ENCODE measurements around the gene SMPDL3A. TPM values are rescaled to one million over a fixed set of nuclear protein-coding genes. Genes with fewer than 3 reads are reported as not detected.

The SMPDL3A gene
- total RNA-seq, 4 donors from 2014 or later, result 82.5 to 111 (median 91.8) TPM

DNA sequence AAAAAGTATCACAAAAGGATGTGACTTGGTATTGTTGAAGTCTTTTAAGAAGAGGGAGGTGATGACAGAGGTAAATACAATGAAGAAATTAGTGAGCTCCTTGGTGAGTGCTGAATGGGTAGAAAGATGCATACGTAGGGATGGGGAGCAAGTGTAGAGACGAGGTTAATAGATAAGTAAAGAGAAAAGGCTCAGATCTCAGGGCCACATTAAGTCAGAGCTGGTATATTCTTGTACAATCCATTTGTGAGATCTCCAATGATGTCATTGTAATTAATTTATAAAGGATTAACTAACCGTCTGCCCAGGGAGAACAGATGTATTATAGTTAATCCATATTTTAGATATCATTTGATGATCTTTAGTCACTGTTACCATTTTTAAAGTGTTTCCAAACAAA lies 43.4 kb downstream of the SMPDL3A start:
- H3K9me3 ChIP-seq, result no peaks in the 10 kb centered on the region
- WGBS, result 81% methylated on average over 3 of the region's 3 CpGs
- no peaks in the 10 kb centered on the region for H3K27me3 ChIP-seq
- H3K4me1 ChIP-seq, result no peaks in the 10 kb centered on the region
- no peaks in the 10 kb centered on the region for H3K36me3 ChIP-seq
- no peak for TF ChIP-seq POLR2AphosphoS5 (IDR thresholded peaks at IDR 0.05)
- no peak for TF ChIP-seq POLR2A (IDR thresholded peaks at IDR 0.05)
- no peak for TF ChIP-seq EP300 (IDR thresholded peaks at IDR 0.05)
- TF ChIP-seq, protein P1, sequence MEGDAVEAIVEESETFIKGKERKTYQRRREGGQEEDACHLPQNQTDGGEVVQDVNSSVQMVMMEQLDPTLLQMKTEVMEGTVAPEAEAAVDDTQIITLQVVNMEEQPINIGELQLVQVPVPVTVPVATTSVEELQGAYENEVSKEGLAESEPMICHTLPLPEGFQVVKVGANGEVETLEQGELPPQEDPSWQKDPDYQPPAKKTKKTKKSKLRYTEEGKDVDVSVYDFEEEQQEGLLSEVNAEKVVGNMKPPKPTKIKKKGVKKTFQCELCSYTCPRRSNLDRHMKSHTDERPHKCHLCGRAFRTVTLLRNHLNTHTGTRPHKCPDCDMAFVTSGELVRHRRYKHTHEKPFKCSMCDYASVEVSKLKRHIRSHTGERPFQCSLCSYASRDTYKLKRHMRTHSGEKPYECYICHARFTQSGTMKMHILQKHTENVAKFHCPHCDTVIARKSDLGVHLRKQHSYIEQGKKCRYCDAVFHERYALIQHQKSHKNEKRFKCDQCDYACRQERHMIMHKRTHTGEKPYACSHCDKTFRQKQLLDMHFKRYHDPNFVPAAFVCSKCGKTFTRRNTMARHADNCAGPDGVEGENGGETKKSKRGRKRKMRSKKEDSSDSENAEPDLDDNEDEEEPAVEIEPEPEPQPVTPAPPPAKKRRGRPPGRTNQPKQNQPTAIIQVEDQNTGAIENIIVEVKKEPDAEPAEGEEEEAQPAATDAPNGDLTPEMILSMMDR (IDR thresholded peaks at IDR 0.05), result no peak
- no peak overlapping the region for H3K27ac ChIP-seq
- no peak for DNase-seq (ENCODE audit: low spot score in 2 of 2)
- H3K4me3 ChIP-seq, result no peak overlapping the region

DNA sequence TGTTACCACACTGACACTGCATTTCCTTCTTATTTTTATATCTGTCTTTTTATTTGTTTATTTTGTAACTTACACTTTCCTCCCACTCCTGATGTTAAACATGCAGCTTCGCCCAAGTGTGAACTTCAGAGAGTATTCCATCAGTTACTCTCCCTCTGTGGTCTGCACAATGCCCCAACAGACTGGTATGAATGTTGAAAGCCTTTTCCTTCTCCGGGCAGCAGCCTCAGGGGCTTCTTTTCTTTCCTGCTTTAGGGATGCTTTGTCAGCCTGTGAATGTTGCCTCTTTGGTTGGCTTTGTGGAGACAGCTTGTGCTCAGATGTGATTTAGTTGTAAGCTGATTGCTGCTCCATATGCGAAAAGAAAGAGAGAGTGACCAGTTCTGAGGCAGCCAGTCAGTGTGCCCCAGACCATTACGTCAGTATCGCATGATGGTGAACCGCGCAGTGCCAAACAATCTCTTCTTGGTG lies 44.0 kb downstream of the SMPDL3A start:
- WGBS, result 76% methylated on average over 7 of the region's 7 CpGs
- no peak for DNase-seq (ENCODE audit: low spot score in 2 of 2)
- Histone ChIP-seq H3K4me1 (no peaks in the 10 kb centered on the region), H3K4me3 (no peak overlapping the region), H3K36me3 (no peaks in the 10 kb centered on the region), H3K9me3 (no peaks in the 10 kb centered on the region), H3K27ac (no peak overlapping the region), H3K27me3 (no peaks in the 10 kb centered on the region)
- TF ChIP-seq POLR2AphosphoS5 (IDR thresholded peaks at IDR 0.05) (no peak), EP300 (IDR thresholded peaks at IDR 0.05) (no peak), POLR2A (IDR thresholded peaks at IDR 0.05) (no peak)
- TF ChIP-seq, protein P1 (IDR thresholded peaks at IDR 0.05), result no peak

DNA sequence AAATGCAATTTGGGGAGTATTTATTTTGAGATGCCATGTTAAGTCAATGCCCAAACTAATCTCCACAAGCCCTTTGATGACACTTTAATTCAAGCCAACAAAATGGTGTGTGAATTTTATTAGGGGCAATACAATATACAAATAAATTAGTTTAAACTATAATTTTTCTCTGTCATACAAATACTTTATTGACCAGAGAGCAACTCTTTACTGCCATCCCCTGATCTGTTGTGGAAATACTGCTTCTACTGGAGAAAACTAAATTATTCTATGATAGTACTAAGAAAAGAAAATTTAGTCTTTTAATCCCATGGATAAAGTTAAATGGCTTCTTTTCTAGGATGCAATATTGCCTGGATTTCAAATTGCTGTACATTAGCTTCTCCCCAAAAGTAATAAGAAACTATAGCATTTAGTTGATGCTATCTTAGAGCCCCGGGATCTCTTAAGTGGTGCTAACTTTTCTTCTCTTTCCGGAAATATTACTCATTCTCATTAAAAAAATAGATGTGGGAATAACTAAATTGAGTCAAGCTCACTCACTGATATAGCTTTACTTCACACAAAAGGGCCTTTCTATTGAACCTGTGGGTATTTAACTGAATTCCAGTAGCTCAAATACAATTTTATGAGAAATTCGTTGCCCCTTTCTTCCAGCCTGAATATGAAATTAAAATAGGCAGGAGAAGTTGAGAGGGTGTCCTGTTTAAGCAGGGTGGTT lies 49.2 kb downstream of the SMPDL3A start:
- TF ChIP-seq EP300 (IDR thresholded peaks at IDR 0.05), result no peak
- TF ChIP-seq, protein P1 (IDR thresholded peaks at IDR 0.05), result peak in 1 of 2 donors; percentile 25
- WGBS, result 76% methylated on average over 3 of the region's 3 CpGs
- H3K4me3 ChIP-seq, result no peak overlapping the region
- no peak overlapping the region for H3K27ac ChIP-seq
- H3K27me3 ChIP-seq, result no peaks in the 10 kb centered on the region
- no peak for DNase-seq (ENCODE audit: low spot score in 2 of 2)
- H3K9me3 ChIP-seq, result no peaks in the 10 kb centered on the region
- no peaks in the 10 kb centered on the region for H3K36me3 ChIP-seq
- peaks cover 3% of the 10 kb centered on the region for H3K4me1 ChIP-seq

DNA sequence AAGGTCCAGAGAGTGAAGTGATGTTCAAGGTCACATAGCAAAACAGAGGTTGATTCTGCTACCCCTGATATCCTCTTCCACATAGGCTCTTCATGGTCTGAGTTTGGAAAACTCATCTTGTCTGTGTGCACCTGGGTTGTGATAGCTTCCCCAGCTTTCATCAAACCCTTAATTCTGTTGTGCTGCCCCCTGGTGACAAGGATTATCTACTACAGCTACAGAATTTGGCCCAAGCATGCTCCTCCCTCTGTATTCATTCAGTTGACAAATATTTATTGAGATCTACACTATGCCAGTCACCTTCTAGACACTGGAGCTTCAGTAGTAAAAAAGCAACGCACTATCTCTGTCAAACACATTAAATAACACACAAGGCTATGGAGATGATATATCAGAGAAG lies 50.4 kb downstream of the SMPDL3A start:
- 5% methylated on average over 1 of the region's 1 CpG for WGBS
- Histone ChIP-seq H3K27ac (no peak overlapping the region), H3K36me3 (no peaks in the 10 kb centered on the region), H3K27me3 (no peaks in the 10 kb centered on the region), H3K4me1 (peaks cover 3% of the 10 kb centered on the region), H3K9me3 (no peaks in the 10 kb centered on the region), H3K4me3 (no peak overlapping the region)
- TF ChIP-seq EP300 (IDR thresholded peaks at IDR 0.05), result no peak
- TF ChIP-seq, protein P1 (IDR thresholded peaks at IDR 0.05), result peak; percentile 59 to 63
- peak in 1 of 2 donors; percentile 70 for DNase-seq (ENCODE audit: low spot score in 2 of 2)

DNA sequence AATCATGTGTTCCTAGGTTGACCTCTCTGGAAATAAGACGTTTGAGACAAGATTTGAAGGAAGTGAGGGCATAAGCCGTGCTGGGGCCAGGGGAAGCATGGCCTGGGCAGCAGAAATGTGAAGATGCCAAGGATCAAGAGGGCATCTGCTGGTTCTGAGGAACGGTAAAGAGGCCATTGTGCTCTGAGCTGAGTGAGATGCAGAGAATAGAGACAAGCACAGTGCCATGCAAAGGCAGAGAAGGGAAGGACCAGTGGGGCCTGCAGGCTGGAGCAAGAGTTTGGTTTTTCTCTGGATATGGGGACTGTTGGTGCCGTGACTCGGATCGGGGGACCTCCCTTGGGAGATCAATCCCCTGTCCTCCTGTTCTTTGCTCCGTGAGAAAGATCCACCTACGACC lies 50.8 kb downstream of the SMPDL3A start:
- DNase-seq (ENCODE audit: low spot score in 2 of 2), result no peak
- TF ChIP-seq, protein P1 (IDR thresholded peaks at IDR 0.05), result no peak
- TF ChIP-seq POLR2A (IDR thresholded peaks at IDR 0.05) (no peak), POLR2AphosphoS5 (IDR thresholded peaks at IDR 0.05) (no peak), EP300 (IDR thresholded peaks at IDR 0.05) (no peak)
- Histone ChIP-seq H3K27me3 (no peaks in the 10 kb centered on the region), H3K27ac (no peak overlapping the region), H3K36me3 (no peaks in the 10 kb centered on the region), H3K4me3 (no peak overlapping the region), H3K9me3 (no peaks in the 10 kb centered on the region), H3K4me1 (peaks cover 3% of the 10 kb centered on the region)
- WGBS, result 71% methylated on average over 8 of the region's 8 CpGs
